PC-3 (cell line): ENCODE measurements around the gene MR1. TPM values are rescaled to one million over a fixed set of nuclear protein-coding genes. Genes with fewer than 3 reads are reported as not detected.
"Not testable (repeated sequence)": the region's sequence is repeated elsewhere in the genome, so short reads cannot be mapped to it uniquely, and the experiment has no call there.

ENCODE experiments used
- ATAC-seq: fragments of 200-7000 bp; cut with Tn5 transposase; 2 replicates; pipeline ENCODE4 v1.9.1; 2020; ENCODE audit warnings: mild to moderate bottlenecking, moderate library complexity
- BruUV-seq: library from RNA; stranded (reverse); fragments of 400-500 nt; replicated peaks from 2 replicates; lab custom pipeline; 2021; lab: Mats Ljungman, UMichigan
- CTCF ChIA-PET: fragments of 300-600 bp; sonication (Branson Sonifier 250); formaldehyde crosslinking; loops from one replicate; lab custom pipeline; 2022; ENCODE audit warnings: antibody characterized with exemption; lab: Charles Lee
- POLR2A ChIA-PET: fragments of 300-600 bp; sonication (Branson Sonifier 250); formaldehyde crosslinking; loops from one replicate; lab custom pipeline; 2022; ENCODE audit warnings: antibody characterized with exemption; ENCODE audit not compliant: unreplicated experiment; lab: Charles Lee
- DNase-seq: peaks from one replicate; pipeline ENCODE4 v3.0.0-alpha.2; 2015
- H2AFZ ChIP-seq: fragments of 300-600 bp; sonication (generic); 2 replicates; pipeline ENCODE4 v1.6.0; 2016; ENCODE audit warnings: antibody characterized with exemption, low read length
- H3F3A ChIP-seq: fragments of 300-600 bp; sonication (generic); one replicate; pipeline ENCODE4 v1.6.0; 2017; ENCODE audit warnings: antibody characterized with exemption, low read length, control low read depth, mild to moderate bottlenecking; ENCODE audit not compliant: unreplicated experiment
- H3K27ac ChIP-seq: fragments of 300-600 bp; sonication (generic); 2 replicates; pipeline ENCODE4 v1.5.1; 2016; ENCODE audit warnings: mild to moderate bottlenecking, low read length
- H3K27me3 ChIP-seq: fragments of 300-600 bp; sonication (generic); 2 replicates; pipeline ENCODE4 v1.6.1; 2016; ENCODE audit warnings: low read length, mixed read lengths
- H3K36me3 ChIP-seq: fragments of 300-600 bp; sonication (generic); 2 replicates; pipeline ENCODE4 v1.6.1; 2016; ENCODE audit warnings: low read depth, mixed run types, low read length, mixed read lengths
- H3K4me1 ChIP-seq: fragments of 300-600 bp; sonication (generic); 2 replicates; pipeline ENCODE4 v1.5.1; 2016; ENCODE audit warnings: low read length; ENCODE audit not compliant: insufficient read depth
- H3K4me2 ChIP-seq: fragments of 300-600 bp; sonication (generic); 2 replicates; pipeline ENCODE4 v1.6.0; 2016; ENCODE audit warnings: low read length
- H3K4me3 ChIP-seq: fragments of 300-600 bp; sonication (generic); 2 replicates; pipeline ENCODE4 v1.5.1; 2016; ENCODE audit warnings: mild to moderate bottlenecking, low read length, mixed read lengths
- H3K79me2 ChIP-seq: fragments of 300-600 bp; sonication (generic); 2 replicates; pipeline ENCODE4 v1.6.1; 2017; ENCODE audit warnings: low read length, mixed read lengths
- H3K9ac ChIP-seq: fragments of 300-600 bp; sonication (generic); 2 replicates; pipeline ENCODE4 v1.6.0; 2016; ENCODE audit warnings: mild to moderate bottlenecking, low read length
- H3K9me2 ChIP-seq: fragments of 300-600 bp; sonication (generic); replicated peaks from 2 replicates; pipeline ENCODE4 v1.6.1; 2016; ENCODE audit warnings: mixed run types, low read length, mixed read lengths
- H3K9me3 ChIP-seq: fragments of 300-600 bp; sonication (generic); 2 replicates; pipeline ENCODE4 v1.6.1; 2016; ENCODE audit warnings: low read length, mixed read lengths
- H4K20me1 ChIP-seq: fragments of 300-600 bp; sonication (generic); 2 replicates; pipeline ENCODE4 v1.6.1; 2016; ENCODE audit warnings: low read length, mixed read lengths
- EZH2 ChIP-seq: fragments of 300-600 bp; sonication (generic); IDR thresholded peaks from one replicate; pipeline ENCODE4 v1.6.1; 2017; ENCODE audit warnings: antibody characterized with exemption, mild to moderate bottlenecking, low read length; ENCODE audit not compliant: unreplicated experiment
- EZH2phosphoT487 ChIP-seq: fragments of 300-600 bp; sonication (generic); IDR thresholded peaks from 2 replicates; pipeline ENCODE4 v1.6.1; 2018; ENCODE audit warnings: mild to moderate bottlenecking, antibody characterized with exemption, low read length, borderline replicate concordance
- intact Hi-C: fragments of 100-400 bp; cut with micrococcal nuclease; formaldehyde crosslinking; loops from 2 replicates; pipeline ENCODE4 v1.9.0; 2023
- total RNA-seq: library from RNA; depleted of rRNA; stranded (reverse); fragments of >200 nt; gene quantifications from 2 replicates; pipeline ENCODE4 v1.2.3, GENCODE V29; 2014
- TF ChIP-seq, protein P1 (sequence below): fragments of 300-600 bp; sonication (generic); conservative IDR thresholded peaks from 2 replicates; pipeline ENCODE4 v1.5.1; 2017; ENCODE audit warnings: antibody characterized with exemption, low read depth, mild to moderate bottlenecking, low read length

The MR1 gene
- total RNA-seq, 1 experiment from 2014 or later: 3.4 TPM

DNA sequence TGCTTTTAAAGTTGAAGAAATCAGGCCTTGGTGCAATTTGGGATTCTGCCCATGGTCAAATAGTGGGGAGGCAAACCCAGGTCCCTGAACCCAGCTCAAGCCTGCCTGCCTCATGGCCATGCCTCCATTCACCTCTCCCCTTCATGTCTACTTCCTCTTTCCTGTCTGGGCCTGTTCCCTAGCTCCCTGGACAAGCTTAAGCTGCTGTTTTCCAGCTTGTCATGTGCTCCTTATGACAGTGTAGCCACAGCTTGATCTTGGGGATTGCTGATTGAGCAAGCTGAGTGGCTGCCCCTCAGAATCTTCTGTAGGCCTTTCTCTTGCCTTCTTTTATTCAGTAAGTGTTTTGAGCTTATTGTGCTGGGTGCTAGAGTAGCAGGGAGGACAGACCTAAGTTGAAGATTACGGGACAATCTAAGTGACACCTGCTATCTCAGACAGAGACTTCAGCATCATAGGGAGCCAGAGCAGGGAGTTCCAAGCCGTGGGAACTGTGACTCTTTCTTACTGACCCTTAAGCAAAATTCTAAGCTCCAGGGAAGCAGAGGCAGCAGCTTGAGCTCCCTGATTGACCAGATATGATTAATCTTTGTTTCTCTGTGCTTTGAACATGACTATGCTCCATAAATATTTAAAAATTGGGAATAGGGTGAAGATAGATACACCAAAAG is 520 bp upstream of the MR1 start:
- peak overlapping the region; percentile 63 for H3K4me3 ChIP-seq
- ChIA-PET POLR2A (interaction anchor here (0.5 to 1.2 kb wide), 3 partner anchors 10 to 103 kb away, joined by 3 to 4 read pairs (median 3); partner anchors contain the start of gene STX6), CTCF (no interaction called here)
- H3K9ac ChIP-seq: peak overlapping the region; percentile 50
- DNase-seq: no peak
- H3K9me2 ChIP-seq: no peaks in the 10 kb centered on the region
- TF ChIP-seq EZH2: no peak
- TF ChIP-seq EZH2phosphoT487: no peak
- TF ChIP-seq, protein P1, sequence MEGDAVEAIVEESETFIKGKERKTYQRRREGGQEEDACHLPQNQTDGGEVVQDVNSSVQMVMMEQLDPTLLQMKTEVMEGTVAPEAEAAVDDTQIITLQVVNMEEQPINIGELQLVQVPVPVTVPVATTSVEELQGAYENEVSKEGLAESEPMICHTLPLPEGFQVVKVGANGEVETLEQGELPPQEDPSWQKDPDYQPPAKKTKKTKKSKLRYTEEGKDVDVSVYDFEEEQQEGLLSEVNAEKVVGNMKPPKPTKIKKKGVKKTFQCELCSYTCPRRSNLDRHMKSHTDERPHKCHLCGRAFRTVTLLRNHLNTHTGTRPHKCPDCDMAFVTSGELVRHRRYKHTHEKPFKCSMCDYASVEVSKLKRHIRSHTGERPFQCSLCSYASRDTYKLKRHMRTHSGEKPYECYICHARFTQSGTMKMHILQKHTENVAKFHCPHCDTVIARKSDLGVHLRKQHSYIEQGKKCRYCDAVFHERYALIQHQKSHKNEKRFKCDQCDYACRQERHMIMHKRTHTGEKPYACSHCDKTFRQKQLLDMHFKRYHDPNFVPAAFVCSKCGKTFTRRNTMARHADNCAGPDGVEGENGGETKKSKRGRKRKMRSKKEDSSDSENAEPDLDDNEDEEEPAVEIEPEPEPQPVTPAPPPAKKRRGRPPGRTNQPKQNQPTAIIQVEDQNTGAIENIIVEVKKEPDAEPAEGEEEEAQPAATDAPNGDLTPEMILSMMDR: no peak
- intact Hi-C loops: no loop called here
- no peaks in the 10 kb centered on the region for H3K36me3 ChIP-seq
- H3K4me1 ChIP-seq: peaks cover 14% of the 10 kb centered on the region; the same call in 1 of the 2 replicates
- peak; percentile 31 for ATAC-seq
- no peaks in the 10 kb centered on the region for H3K9me3 ChIP-seq
- H3F3A ChIP-seq: no peaks in the 10 kb centered on the region
- no peaks in the 10 kb centered on the region for H4K20me1 ChIP-seq
- H3K27me3 ChIP-seq: no peaks in the 10 kb centered on the region
- no TSS peak for BruUV-seq
- no peaks in the 10 kb centered on the region for H3K79me2 ChIP-seq
- H3K4me2 ChIP-seq: peak overlapping the region; percentile 91
- H3K27ac ChIP-seq: peak overlapping the region; percentile 10
- peak overlapping the region; percentile 74 for H2AFZ ChIP-seq

DNA sequence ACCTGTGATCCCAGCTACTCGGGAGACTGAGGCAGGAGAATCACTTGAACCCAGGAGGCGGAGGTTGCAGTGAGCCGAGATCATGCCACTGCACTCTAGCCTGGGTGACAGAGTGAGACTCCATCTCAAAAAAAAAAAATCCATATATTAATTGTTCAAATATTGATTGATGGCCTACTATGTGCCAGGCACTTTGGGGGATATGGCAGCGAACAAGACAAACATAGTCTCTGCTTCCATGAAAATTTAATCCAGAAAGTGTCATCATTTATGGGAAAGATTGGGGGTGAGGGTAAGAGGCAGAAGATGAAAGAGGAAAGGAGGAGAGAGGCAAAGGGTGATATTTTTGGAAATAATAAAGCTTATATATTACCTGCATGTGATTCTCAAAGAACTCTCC is 1.4 kb downstream of the MR1 start:
- H4K20me1 ChIP-seq, H3K27ac ChIP-seq, H3K4me2 ChIP-seq, H3K9ac ChIP-seq, DNase-seq, H3K9me3 ChIP-seq, CTCF ChIA-PET, H3K9me2 ChIP-seq, H3K36me3 ChIP-seq, H3K27me3 ChIP-seq, BruUV-seq, H3K79me2 ChIP-seq, H2AFZ ChIP-seq, H3F3A ChIP-seq, H3K4me3 ChIP-seq, ATAC-seq: not testable (repeated sequence)
- POLR2A ChIA-PET: interaction anchor here (0.6 kb wide), 1 partner anchor 33 kb away, joined by 3 read pairs; no protein-coding TSS in a partner anchor
- H3K4me1 ChIP-seq: peaks cover 14% of the 10 kb centered on the region; the same call in 1 of the 2 replicates
- intact Hi-C loops: loop anchor here (5.0 kb wide), 1 partner anchor 57 kb away; no protein-coding TSS in a partner anchor

DNA sequence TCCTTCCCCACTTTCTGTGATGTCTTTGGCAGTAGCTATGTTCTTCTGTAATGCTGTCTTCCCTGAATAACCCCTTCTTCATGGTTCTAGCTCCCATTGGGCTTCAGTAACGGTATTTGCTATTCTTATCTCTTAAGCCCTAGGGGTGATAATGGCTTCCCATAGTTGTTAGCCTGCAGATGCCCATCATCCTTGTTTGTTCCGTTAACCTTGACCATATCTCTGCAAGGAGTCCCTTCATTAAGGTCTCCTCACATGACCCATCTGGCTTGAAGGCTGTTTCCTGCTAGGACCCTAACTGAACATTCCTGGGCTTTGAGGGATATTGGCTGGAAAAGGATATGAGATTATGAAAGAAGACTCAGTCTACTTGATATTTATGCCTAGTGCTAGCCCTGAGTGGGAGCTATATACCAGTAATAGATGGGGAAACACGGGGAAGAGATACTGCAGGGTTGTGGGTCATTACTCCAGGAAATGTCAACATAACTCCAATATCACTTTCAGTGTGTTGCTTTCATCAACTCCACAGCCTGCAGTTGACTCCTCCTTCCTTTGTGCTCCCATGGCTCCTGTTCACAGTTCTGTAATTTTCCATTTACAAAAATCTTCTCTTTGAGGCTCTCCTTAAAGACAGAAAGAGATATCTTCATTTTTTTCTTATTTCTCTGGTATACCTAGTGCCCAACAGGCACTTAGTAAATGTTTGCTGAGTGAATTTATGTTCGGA is 2.5 kb downstream of the MR1 start:
- no TSS peak for BruUV-seq
- intact Hi-C loops: loop anchor here (5.0 kb wide), 1 partner anchor 56 kb away; no protein-coding TSS in a partner anchor
- no peaks in the 10 kb centered on the region for H3K36me3 ChIP-seq
- no peaks in the 10 kb centered on the region for H3F3A ChIP-seq
- DNase-seq: no peak
- H3K9ac ChIP-seq: no peak overlapping the region
- peaks cover 14% of the 10 kb centered on the region; the same call in 1 of the 2 replicates for H3K4me1 ChIP-seq
- no peaks in the 10 kb centered on the region for H3K9me3 ChIP-seq
- no peak overlapping the region for H3K4me2 ChIP-seq
- no peak overlapping the region for H3K4me3 ChIP-seq
- TF ChIP-seq, protein P1: no peak
- no peak for TF ChIP-seq EZH2
- no peak for TF ChIP-seq EZH2phosphoT487
- POLR2A ChIA-PET: no interaction called here
- no peak overlapping the region for H2AFZ ChIP-seq
- no peaks in the 10 kb centered on the region for H3K79me2 ChIP-seq
- H3K9me2 ChIP-seq: no peaks in the 10 kb centered on the region
- ATAC-seq: no peak
- no peak overlapping the region for H3K27ac ChIP-seq
- H3K27me3 ChIP-seq: no peaks in the 10 kb centered on the region
- no peaks in the 10 kb centered on the region for H4K20me1 ChIP-seq
- CTCF ChIA-PET: no interaction called here
